ENCODE data around the gene GADL1. TPM values are rescaled to one million over a fixed set of nuclear protein-coding genes. Genes with fewer than 3 reads are reported as not detected.
A peak's percentile ranks its signal among the peaks of the same experiment; 100 is the strongest.

Gene GADL1
- total and polyA plus RNA-seq, 7 donors = 0.89 to 5.6 (median 1.5) TPM

DNA sequence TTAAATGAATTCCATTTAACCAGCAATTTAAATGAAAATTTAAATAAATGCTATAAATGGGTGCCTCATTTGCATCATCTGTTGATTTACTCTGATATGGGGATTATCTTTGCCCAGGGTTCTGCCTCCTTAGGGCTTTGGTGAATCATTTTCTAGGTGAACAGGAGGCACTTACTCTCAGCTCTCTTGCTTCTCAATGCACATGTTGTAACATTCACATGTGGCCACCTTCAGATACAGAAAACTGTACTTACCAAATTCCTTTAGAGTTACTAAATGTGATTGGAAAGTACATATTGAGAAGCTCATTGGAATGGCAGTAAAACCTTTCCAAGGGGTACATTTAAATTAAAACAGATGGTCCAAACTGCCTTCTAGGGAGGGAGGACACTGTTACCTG lies 20.8 kb downstream of the GADL1 start:
- H3K27me3 ChIP-seq (ENCODE audit: insufficient read depth in 3 of 3, low read length in 2 of 3) = no peaks in the 10 kb centered on the region
- intact Hi-C loops (cut with DNase I) = loop anchor here in 1 of 2 donors (5.0 kb wide), 1 partner anchor 101 kb away; no protein-coding TSS in a partner anchor
- peaks cover 30% of the 10 kb centered on the region for H3K4me1 ChIP-seq
- DNase-seq (no peak), ATAC-seq (no peak)
- no peak overlapping the region for H3K4me3 ChIP-seq
- H3K36me3 ChIP-seq (ENCODE audit: insufficient read depth in 1 of 2, low read depth in 1 of 2) = no peaks in the 10 kb centered on the region
- TF ChIP-seq CTCF (IDR thresholded peaks at IDR 0.05) = no peak
- H3K27ac ChIP-seq = peak overlapping the region; percentile 36
- H3K9me3 ChIP-seq = no peaks in the 10 kb centered on the region

- peak overlapping the region; percentile 59 for H3K27ac ChIP-seq
- DNase-seq = no peak
- intact Hi-C loops (cut with DNase I) = loop anchor here in 1 of 2 donors (5.0 kb wide), 1 partner anchor 101 kb away; no protein-coding TSS in a partner anchor
- H3K4me3 ChIP-seq = no peak overlapping the region
- TF ChIP-seq CTCF (IDR thresholded peaks at IDR 0.05) = no peak
- no peaks in the 10 kb centered on the region for H3K27me3 ChIP-seq (ENCODE audit: insufficient read depth in 3 of 3, low read length in 2 of 3)
- ATAC-seq = peak; percentile 65 to 82 (median 70)
- H3K4me1 ChIP-seq = peaks cover 30% of the 10 kb centered on the region
- no peaks in the 10 kb centered on the region for H3K9me3 ChIP-seq
- H3K36me3 ChIP-seq (ENCODE audit: insufficient read depth in 1 of 2, low read depth in 1 of 2) = no peaks in the 10 kb centered on the region
Observed at GRCh38 chr3:30872879-30873278, 21.6 kb downstream of the GADL1 start.

GRCh38 chr3:30871720-30872119 lies 22.7 kb downstream of the GADL1 start:
- H3K4me1 ChIP-seq = peaks cover 30% of the 10 kb centered on the region
- DNase-seq = no peak
- intact Hi-C loops (cut with DNase I) = loop anchor here in 1 of 2 donors (5.0 kb wide), 1 partner anchor 99 kb away; no protein-coding TSS in a partner anchor
- no peaks in the 10 kb centered on the region for H3K9me3 ChIP-seq
- no peak for ATAC-seq
- no peak overlapping the region for H3K4me3 ChIP-seq
- TF ChIP-seq CTCF (IDR thresholded peaks at IDR 0.05) = no peak
- H3K36me3 ChIP-seq (ENCODE audit: insufficient read depth in 1 of 2, low read depth in 1 of 2) = no peaks in the 10 kb centered on the region
- H3K27me3 ChIP-seq (ENCODE audit: insufficient read depth in 3 of 3, low read length in 2 of 3) = no peaks in the 10 kb centered on the region
- H3K27ac ChIP-seq = peak overlapping the region; percentile 59
- 62 to 87% (median 64%) methylated on average over 2 of the region's 2 CpGs for WGBS, 3 donors

DNA sequence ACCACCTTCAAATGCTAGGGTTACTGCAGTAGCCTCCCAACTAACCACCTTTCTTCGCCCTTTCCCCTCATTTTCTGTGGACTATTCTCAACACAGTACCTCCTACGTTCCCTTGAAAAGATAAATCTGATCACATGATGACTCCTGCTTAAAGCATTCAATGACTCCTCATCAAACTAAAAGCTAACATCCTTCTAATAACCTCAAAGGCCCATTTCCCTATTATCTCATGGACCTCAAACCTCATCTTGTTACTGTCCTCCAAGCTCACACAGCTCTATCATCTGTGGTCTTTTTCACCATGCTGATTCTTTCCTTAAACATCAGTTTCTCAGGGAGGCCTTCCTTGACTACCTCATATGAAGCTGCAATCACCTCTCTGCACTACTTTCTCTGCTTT lies 29.6 kb downstream of the GADL1 start:
- peaks cover 0 to 2% of the 10 kb centered on the region in 2 donors for H3K36me3 ChIP-seq (ENCODE audit: insufficient read depth in 1 of 2, low read depth in 1 of 2)
- H3K9me3 ChIP-seq = no peaks in the 10 kb centered on the region
- WGBS, 3 donors = 66 to 77% (median 76%) methylated on average over 2 of the region's 2 CpGs
- DNase-seq = no peak
- peak overlapping the region; percentile 53 for H3K4me3 ChIP-seq
- no peak for TF ChIP-seq CTCF (IDR thresholded peaks at IDR 0.05)
- intact Hi-C loops (cut with DNase I) = no loop called here
- peaks cover 23% of the 10 kb centered on the region for H3K4me1 ChIP-seq
- H3K27ac ChIP-seq = peak overlapping the region; percentile 71
- ATAC-seq = peak in 3 of 4 donors; percentile 27 to 45 (median 42)
- no peaks in the 10 kb centered on the region for H3K27me3 ChIP-seq (ENCODE audit: insufficient read depth in 3 of 3, low read length in 2 of 3)

DNA sequence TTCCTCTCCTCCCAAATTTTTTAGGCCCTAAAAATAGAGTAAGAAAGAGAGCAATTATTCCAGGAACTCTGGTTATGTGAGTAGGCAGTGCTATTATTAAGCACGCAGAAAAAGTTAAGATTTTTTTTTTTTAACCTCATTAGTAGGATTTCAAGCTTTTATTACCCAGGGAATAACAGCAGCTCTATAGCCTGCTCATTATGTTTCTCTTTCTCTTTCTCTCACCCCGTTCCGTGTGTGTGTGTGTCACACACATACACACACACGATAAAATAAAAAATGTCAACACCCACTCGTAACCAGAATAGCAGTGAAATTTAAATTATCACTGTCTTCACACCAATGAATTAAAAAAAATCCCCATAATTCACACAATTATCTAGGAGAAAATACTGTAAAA lies 30.3 kb downstream of the GADL1 start:
- Histone ChIP-seq H3K27ac (peak overlapping the region; percentile 71), H3K27me3 (ENCODE audit: insufficient read depth in 3 of 3, low read length in 2 of 3) (no peaks in the 10 kb centered on the region), H3K4me1 (peaks cover 23% of the 10 kb centered on the region), H3K9me3 (no peaks in the 10 kb centered on the region), H3K36me3 (ENCODE audit: insufficient read depth in 1 of 2, low read depth in 1 of 2) (peaks cover 0 to 2% of the 10 kb centered on the region in 2 donors), H3K4me3 (peak overlapping the region; percentile 53)
- ATAC-seq (peak in 3 of 4 donors; percentile 35 to 62 (median 54)), DNase-seq (no peak)
- intact Hi-C loops (cut with DNase I) = no loop called here
- no peak for TF ChIP-seq CTCF (IDR thresholded peaks at IDR 0.05)
- 19 to 45% (median 28%) methylated on average over 5 of the region's 5 CpGs for WGBS, 3 donors
